ENCODE data around the gene KREMEN1. TPM values are rescaled to one million over a fixed set of nuclear protein-coding genes. Genes with fewer than 3 reads are reported as not detected.

KREMEN1 gene
- total and polyA plus RNA-seq, 2 donors, result 10.7 to 14.2 TPM

DNA sequence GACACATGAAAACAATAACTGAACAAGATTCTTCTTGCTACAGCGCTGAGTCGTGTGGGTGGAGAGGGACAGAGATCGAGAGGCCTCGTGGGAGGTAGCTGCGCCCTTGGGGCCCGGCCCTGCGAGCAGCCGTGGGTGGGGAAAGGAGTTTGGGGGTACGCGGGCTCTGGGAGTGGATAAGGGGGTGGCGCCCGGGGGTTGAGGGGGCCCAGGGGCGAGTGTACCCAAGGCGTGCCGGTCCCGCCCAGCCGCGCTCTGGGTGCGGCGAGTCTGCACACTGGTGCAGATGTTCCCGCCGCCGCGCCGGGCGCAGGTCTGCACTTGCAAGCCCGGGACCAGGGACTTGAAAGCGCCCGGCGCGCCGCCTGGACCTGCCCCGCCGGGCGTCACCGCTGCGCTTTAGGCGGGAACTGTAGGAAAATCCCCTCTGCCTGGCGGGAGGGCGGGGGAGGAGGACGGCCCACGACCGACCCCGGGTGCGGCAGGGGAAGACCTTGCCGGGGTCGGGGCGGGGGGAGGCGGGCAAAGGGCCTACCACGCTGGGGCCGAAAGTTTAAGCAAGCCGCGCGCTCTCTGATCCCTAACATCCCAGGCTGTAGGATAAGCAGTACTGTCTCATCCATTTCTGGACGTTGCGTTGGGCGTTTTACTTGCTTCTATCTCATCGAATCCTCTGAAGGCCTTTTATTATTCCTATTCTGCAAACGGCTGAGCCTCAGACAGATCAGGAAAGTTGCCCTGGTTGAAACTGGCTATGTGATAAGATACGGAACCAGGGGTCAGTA, 1.4 kb upstream of the KREMEN1 start:
- peaks cover 9 to 62% of the 10 kb centered on the region in 2 donors for H3K27me3 ChIP-seq (ENCODE audit: control insufficient read depth in 2 of 2, insufficient read depth in 1 of 2, low read length in 1 of 2)
- H3K4me1 ChIP-seq (ENCODE audit: control insufficient read depth in 2 of 2, insufficient read depth in 2 of 2, low read length in 2 of 2), result peaks cover 36 to 67% of the 10 kb centered on the region in 2 donors
- H3K36me3 ChIP-seq (ENCODE audit: control insufficient read depth in 2 of 2, insufficient read depth in 2 of 2, low read length in 1 of 2), result no peaks in the 10 kb centered on the region
- H3K9me3 ChIP-seq (ENCODE audit: control insufficient read depth in 2 of 2, insufficient read depth in 1 of 2, low read length in 1 of 2), result peaks cover 0 to 4% of the 10 kb centered on the region in 2 donors
- 3% methylated on average over 60 of the region's 60 CpGs for WGBS
- peak overlapping the region; percentile 38 to 52 for H3K4me3 ChIP-seq (ENCODE audit: low read length in 2 of 2)
- peak in 2 of 9 donors; percentile 53 to 65 for DNase-seq (ENCODE audit: low read depth in 6 of 9, low spot score in 9 of 9)
- H3K27ac ChIP-seq (ENCODE audit: low read depth in 1 of 2, low read length in 1 of 2), result peak overlapping the region; percentile 72 to 81

DNA sequence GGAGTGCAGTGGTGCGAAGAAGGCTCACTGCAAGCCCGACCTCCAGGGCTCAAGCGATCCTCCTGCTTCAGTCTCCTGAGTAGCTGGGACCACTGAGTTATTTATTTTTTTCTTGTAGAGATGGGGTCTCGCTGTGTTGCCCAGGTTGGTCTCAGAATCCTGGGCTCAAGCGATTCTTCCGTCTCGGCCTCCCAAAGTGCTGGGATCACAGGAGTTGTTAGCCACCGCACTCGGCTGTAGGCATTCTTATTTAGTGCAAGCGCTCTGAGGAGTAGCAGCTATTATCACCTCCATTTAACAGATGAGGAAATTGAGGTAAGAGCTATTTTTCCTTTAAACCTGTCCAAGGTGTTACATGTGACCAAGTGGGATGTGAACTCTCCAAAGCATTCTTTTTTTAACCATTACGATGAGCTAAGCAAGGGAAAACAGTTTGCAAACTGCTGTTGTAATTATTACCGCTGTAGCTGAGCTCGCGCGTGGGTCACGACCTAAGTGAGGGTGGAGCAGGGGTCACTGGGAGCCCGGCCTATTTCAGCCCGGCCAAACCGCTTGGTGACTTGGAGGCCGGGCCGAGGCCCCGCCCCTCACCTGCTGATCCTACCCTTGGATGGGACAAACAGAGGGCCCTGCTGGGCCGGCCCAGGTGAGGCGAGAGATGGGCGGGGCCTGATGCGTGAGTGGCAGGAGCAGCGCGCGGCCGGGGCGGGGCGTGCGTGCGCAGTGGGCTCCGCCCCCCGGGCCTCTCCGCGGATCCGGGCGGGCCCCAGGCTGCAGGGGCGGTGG, 449 bp upstream of the KREMEN1 start:
- peaks cover 0 to 4% of the 10 kb centered on the region in 2 donors for H3K9me3 ChIP-seq (ENCODE audit: control insufficient read depth in 2 of 2, insufficient read depth in 1 of 2, low read length in 1 of 2)
- peak overlapping the region; percentile 15 to 72 for H3K27ac ChIP-seq (ENCODE audit: low read depth in 1 of 2, low read length in 1 of 2)
- 22% methylated on average over 41 of the region's 41 CpGs for WGBS
- H3K4me1 ChIP-seq (ENCODE audit: control insufficient read depth in 2 of 2, insufficient read depth in 2 of 2, low read length in 2 of 2), result peaks cover 36 to 70% of the 10 kb centered on the region in 2 donors
- H3K27me3 ChIP-seq (ENCODE audit: control insufficient read depth in 2 of 2, insufficient read depth in 1 of 2, low read length in 1 of 2), result peaks cover 9 to 58% of the 10 kb centered on the region in 2 donors
- no peaks in the 10 kb centered on the region for H3K36me3 ChIP-seq (ENCODE audit: control insufficient read depth in 2 of 2, insufficient read depth in 2 of 2, low read length in 1 of 2)
- peak in 8 of 9 donors; percentile 50 to 89 (median 76) for DNase-seq (ENCODE audit: low read depth in 6 of 9, low spot score in 9 of 9)
- peak overlapping the region; percentile 38 to 93 for H3K4me3 ChIP-seq (ENCODE audit: low read length in 2 of 2)

DNA sequence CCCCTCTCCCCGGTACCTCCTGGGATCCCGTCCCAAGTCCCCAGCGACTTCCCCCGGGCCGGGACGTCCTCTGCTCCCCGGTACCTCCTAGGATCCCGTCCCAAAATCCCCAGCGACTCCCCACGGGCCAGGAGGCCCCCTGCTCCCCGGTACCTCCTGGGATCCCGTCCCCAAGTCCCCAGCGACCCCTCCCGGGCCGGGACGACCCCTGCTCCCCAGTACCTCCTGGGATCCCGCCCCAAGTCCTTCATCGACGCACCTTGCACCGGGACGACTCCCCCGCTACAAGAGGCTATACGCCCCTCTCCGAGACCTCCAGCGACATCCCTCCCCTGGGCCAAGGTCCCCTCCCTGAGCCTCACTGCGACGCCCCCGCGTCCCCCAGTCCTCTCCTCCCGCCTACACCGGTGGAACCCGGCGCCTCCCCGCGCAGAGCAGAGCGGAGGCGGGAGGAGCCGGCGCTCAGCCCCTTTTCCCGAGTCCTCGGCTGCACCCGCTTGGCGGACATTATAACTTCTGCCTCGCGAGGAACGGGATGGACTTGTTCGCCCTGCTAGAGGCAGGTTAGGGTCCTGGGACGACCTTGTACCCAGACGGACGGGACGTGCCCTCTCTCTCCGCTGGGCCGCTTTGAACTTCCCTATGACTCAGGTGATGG, 912 bp downstream of the KREMEN1 start:
- peak overlapping the region; percentile 79 to 93 for H3K4me3 ChIP-seq (ENCODE audit: low read length in 2 of 2)
- 5% methylated on average over 53 of the region's 53 CpGs for WGBS
- peaks cover 44 to 82% of the 10 kb centered on the region in 2 donors for H3K4me1 ChIP-seq (ENCODE audit: control insufficient read depth in 2 of 2, insufficient read depth in 2 of 2, low read length in 2 of 2)
- peak in 2 of 9 donors; percentile 38 to 57 for DNase-seq (ENCODE audit: low read depth in 6 of 9, low spot score in 9 of 9)
- no peaks in the 10 kb centered on the region for H3K36me3 ChIP-seq (ENCODE audit: control insufficient read depth in 2 of 2, insufficient read depth in 2 of 2, low read length in 1 of 2)
- peaks cover 0 to 4% of the 10 kb centered on the region in 2 donors for H3K9me3 ChIP-seq (ENCODE audit: control insufficient read depth in 2 of 2, insufficient read depth in 1 of 2, low read length in 1 of 2)
- peak overlapping the region; percentile 58 to 61 for H3K27ac ChIP-seq (ENCODE audit: low read depth in 1 of 2, low read length in 1 of 2)
- H3K27me3 ChIP-seq (ENCODE audit: control insufficient read depth in 2 of 2, insufficient read depth in 1 of 2, low read length in 1 of 2), result peaks cover 9 to 53% of the 10 kb centered on the region in 2 donors

DNA sequence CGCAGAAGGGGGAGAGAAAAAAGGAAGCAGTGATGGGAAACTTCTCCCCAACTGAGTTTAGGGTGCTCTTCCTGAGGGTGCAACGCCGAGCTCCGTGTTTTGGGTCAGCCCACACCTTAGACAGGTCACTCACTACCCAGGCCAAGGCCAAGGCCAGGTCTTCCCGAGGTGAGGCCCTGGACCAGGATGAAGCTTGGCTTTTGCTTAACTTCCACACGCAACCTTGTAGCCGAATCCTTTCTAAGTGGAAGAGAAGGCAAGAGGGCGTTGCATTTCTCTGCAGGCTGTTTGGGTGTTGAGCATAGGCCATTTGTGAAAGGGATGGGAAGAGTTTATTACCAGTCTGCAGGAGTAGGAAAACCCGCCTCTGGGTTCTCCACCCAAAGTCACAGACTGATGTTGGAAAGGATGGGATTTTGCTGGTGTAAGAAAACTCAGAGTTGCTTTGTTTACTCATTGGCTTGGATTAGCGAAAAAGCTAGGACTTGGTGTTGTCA, 1.5 kb downstream of the KREMEN1 start:
- Histone ChIP-seq H3K4me3 (ENCODE audit: low read length in 2 of 2) (peak overlapping the region; percentile 79 to 93), H3K4me1 (ENCODE audit: control insufficient read depth in 2 of 2, insufficient read depth in 2 of 2, low read length in 2 of 2) (peaks cover 48 to 83% of the 10 kb centered on the region in 2 donors), H3K9me3 (ENCODE audit: control insufficient read depth in 2 of 2, insufficient read depth in 1 of 2, low read length in 1 of 2) (peaks cover 0 to 4% of the 10 kb centered on the region in 2 donors), H3K27ac (ENCODE audit: low read depth in 1 of 2, low read length in 1 of 2) (peak overlapping the region in 1 of 2 donors; percentile 61), H3K27me3 (ENCODE audit: control insufficient read depth in 2 of 2, insufficient read depth in 1 of 2, low read length in 1 of 2) (peaks cover 9 to 48% of the 10 kb centered on the region in 2 donors), H3K36me3 (ENCODE audit: control insufficient read depth in 2 of 2, insufficient read depth in 2 of 2, low read length in 1 of 2) (no peaks in the 10 kb centered on the region)
- DNase-seq (ENCODE audit: low read depth in 6 of 9, low spot score in 9 of 9), result no peak
- WGBS, result 64% methylated on average over 10 of the region's 10 CpGs

DNA sequence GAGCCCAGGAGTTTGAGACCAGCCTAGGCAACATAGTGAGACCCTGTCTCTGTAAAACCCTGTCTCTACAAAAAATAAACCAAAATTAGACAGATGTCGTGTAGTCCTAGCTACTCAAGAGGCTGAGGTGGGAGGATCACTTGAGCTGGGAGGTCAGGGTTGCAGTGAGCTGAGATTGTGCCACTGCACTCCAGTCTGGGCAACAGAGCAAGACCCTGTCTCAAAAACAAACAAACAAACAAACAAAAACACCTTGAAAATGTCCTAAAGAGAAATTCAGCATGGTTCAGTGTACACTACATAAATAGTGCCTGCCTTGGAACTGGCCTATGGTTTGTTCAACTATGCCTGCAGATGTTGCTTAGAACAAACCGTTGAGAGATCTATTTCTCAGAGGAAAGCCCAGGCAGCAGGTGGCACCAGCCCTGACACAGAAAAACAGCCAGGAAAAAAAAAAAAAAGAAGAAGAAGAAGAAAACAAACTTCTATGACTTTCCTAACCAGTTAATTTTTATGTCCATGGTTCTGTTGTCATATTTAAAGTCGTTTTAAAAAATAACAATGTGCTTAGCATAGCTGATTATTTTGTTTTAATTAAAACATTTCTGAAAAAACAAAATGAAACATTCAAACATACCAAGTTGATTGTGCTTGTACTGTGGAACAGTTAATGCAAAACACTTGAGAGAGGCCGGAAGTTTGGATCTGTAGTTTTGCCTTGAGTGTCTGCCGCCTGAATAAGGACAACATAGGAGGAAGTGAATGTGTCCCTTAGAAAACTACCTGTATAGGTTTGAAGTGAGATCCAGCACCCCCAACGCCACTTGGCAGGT, 5.4 kb downstream of the KREMEN1 start:
- Histone ChIP-seq H3K4me1 (ENCODE audit: control insufficient read depth in 2 of 2, insufficient read depth in 2 of 2, low read length in 2 of 2) (peaks cover 46 to 72% of the 10 kb centered on the region in 2 donors), H3K27ac (ENCODE audit: low read depth in 1 of 2, low read length in 1 of 2) (peak overlapping the region; percentile 81 to 97)

DNA sequence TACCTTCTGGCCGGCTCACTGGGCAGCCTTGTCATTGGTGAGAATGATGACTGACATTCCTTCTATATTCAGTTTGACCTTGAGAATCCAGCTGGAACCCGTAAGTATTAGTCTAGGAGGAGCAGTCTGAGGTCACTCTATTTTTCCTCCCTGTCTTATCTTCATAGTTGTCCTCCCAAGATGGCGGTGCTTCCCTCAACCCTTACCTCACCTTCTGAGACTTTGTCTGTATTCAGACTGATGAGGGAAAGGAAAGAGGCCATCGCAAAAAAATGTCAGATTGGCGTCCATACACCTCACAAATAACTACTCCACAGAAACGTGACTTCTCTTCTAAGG, 6.0 kb downstream of the KREMEN1 start:
- H3K9me3 ChIP-seq (ENCODE audit: control insufficient read depth in 2 of 2, insufficient read depth in 1 of 2, low read length in 1 of 2), result no peaks in the 10 kb centered on the region
- 94% methylated on average over 6 of the region's 6 CpGs for WGBS
- H3K4me3 ChIP-seq (ENCODE audit: low read length in 2 of 2), result no peak overlapping the region
- peaks cover 0 to 6% of the 10 kb centered on the region in 2 donors for H3K36me3 ChIP-seq (ENCODE audit: control insufficient read depth in 2 of 2, insufficient read depth in 2 of 2, low read length in 1 of 2)
- DNase-seq (ENCODE audit: low read depth in 6 of 9, low spot score in 9 of 9), result no peak
- peak overlapping the region; percentile 81 to 97 for H3K27ac ChIP-seq (ENCODE audit: low read depth in 1 of 2, low read length in 1 of 2)
- peaks cover 46 to 67% of the 10 kb centered on the region in 2 donors for H3K4me1 ChIP-seq (ENCODE audit: control insufficient read depth in 2 of 2, insufficient read depth in 2 of 2, low read length in 2 of 2)
- H3K27me3 ChIP-seq (ENCODE audit: control insufficient read depth in 2 of 2, insufficient read depth in 1 of 2, low read length in 1 of 2), result peaks cover 0 to 13% of the 10 kb centered on the region in 2 donors

More for the DNA sequence above, 5.4 kb downstream of the KREMEN1 start:
- Histone ChIP-seq H3K9me3 (ENCODE audit: control insufficient read depth in 2 of 2, insufficient read depth in 1 of 2, low read length in 1 of 2) (peaks cover 0 to 2% of the 10 kb centered on the region in 2 donors), H3K4me3 (ENCODE audit: low read length in 2 of 2) (peak overlapping the region in 1 of 2 donors; percentile 15), H3K36me3 (ENCODE audit: control insufficient read depth in 2 of 2, insufficient read depth in 2 of 2, low read length in 1 of 2) (peaks cover 0 to 6% of the 10 kb centered on the region in 2 donors), H3K27me3 (ENCODE audit: control insufficient read depth in 2 of 2, insufficient read depth in 1 of 2, low read length in 1 of 2) (peaks cover 0 to 19% of the 10 kb centered on the region in 2 donors)
- WGBS, result 55% methylated on average over 6 of the region's 6 CpGs
- DNase-seq (ENCODE audit: low read depth in 6 of 9, low spot score in 9 of 9), result peak in 2 of 9 donors; percentile 50 to 78

DNA sequence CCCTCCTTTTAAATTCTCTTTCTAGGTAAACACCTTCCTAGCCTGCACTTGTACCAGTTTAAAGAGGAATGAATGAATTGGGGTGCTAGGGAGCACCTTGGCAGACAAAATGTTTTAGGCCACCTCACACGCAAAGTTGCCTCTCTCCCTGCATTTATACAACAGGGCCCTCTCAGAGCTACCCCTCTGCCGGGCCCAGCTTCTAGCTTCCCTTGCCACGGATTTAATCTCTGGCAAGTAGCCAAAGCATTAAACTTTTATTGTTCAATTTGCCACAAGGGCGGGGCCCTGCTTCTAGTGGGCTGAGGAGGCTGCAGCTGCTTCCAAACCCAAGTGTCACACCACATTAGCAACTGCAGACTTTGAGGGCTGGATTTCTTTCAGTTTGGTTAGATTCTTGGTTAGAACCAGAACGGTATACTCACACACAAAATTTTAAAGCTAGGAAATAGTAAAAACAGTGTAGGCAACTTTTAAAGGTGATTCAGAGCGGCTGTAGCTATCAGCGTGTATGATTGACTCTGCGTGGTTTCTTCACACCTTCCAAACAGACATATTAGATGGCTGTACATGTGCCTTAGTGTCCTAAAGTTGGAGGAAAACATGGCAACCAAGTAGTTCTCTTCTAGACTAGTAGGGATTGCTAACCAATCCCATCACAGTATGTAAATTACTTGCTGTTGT, 6.5 kb downstream of the KREMEN1 start:
- WGBS, result 23% methylated on average over 8 of the region's 8 CpGs
- Histone ChIP-seq H3K4me1 (ENCODE audit: control insufficient read depth in 2 of 2, insufficient read depth in 2 of 2, low read length in 2 of 2) (peaks cover 44 to 63% of the 10 kb centered on the region in 2 donors), H3K9me3 (ENCODE audit: control insufficient read depth in 2 of 2, insufficient read depth in 1 of 2, low read length in 1 of 2) (no peaks in the 10 kb centered on the region), H3K27ac (ENCODE audit: low read depth in 1 of 2, low read length in 1 of 2) (peak overlapping the region; percentile 65 to 97), H3K27me3 (ENCODE audit: control insufficient read depth in 2 of 2, insufficient read depth in 1 of 2, low read length in 1 of 2) (peaks cover 0 to 8% of the 10 kb centered on the region in 2 donors), H3K4me3 (ENCODE audit: low read length in 2 of 2) (peak overlapping the region in 1 of 2 donors; percentile 23), H3K36me3 (ENCODE audit: control insufficient read depth in 2 of 2, insufficient read depth in 2 of 2, low read length in 1 of 2) (peaks cover 0 to 6% of the 10 kb centered on the region in 2 donors)
- peak in 2 of 9 donors; percentile 47 to 73 for DNase-seq (ENCODE audit: low read depth in 6 of 9, low spot score in 9 of 9)
